ENCODE results near the gene DLGAP4. TPM values are rescaled to one million over a fixed set of nuclear protein-coding genes. Genes with fewer than 3 reads are reported as not detected.

The DLGAP4 gene
- total and polyA plus RNA-seq, 2 of the 8 experiments (the other 6 are each of a cell fraction or from before 2014, with no cell fraction given), result 41.2 to 57.2 TPM

GRCh38 chr20:36528875-36529417, 222.8 kb downstream of the DLGAP4 start:
- Histone ChIP-seq H2BK12ac (ENCODE audit: low read depth, low read length) (no peak overlapping the region), H4K8ac (ENCODE audit: extremely low read depth, insufficient read depth, low read length) (no peak overlapping the region), H2BK20ac (ENCODE audit: low read length) (no peak overlapping the region), H4K20me1 (replicated peaks in 1 of 2; ENCODE audit: control insufficient read depth in 1 of 2, insufficient read depth in 2 of 2, low read length in 2 of 2) (peaks cover 8 to 14% of the 10 kb centered on the region in 2 experiments), H3K23ac (ENCODE audit: insufficient read length) (no peak overlapping the region), H2BK15ac (ENCODE audit: low read length) (no peak overlapping the region), H3K9ac (replicated peaks in 1 of 4; ENCODE audit: extremely low read depth in 1 of 4, low read depth in 3 of 4, low read length in 3 of 4) (no peak overlapping the region), H2AK5ac (ENCODE audit: low read depth, low read length) (no peak overlapping the region), H3K4me1 (replicated peaks in 1 of 4; ENCODE audit: control insufficient read depth in 3 of 4, insufficient read depth in 4 of 4, low read length in 3 of 4) (no peaks in the 10 kb centered on the region), H3K4ac (replicated peaks; ENCODE audit: insufficient read length, low read depth, low read length) (no peak overlapping the region), H3K79me2 (ENCODE audit: control insufficient read depth in 1 of 2, insufficient read depth in 2 of 2, low read length in 2 of 2) (no peaks in the 10 kb centered on the region), H3K36me3 (ENCODE audit: control insufficient read depth in 2 of 4, insufficient read depth in 4 of 4, low read length in 3 of 4) (peaks cover 6 to 29% (median 18%) of the 10 kb centered on the region in 4 experiments), H4K5ac (ENCODE audit: insufficient read length, low read depth, low read length) (no peak overlapping the region), H3K27ac (ENCODE audit: low read depth, low read length) (no peak overlapping the region), H2BK5ac (ENCODE audit: low read depth, low read length) (no peak overlapping the region), H3K27me3 (replicated peaks in 1 of 4; ENCODE audit: control insufficient read depth in 3 of 4, extremely low read depth in 1 of 4, insufficient read depth in 3 of 4, low read length in 3 of 4) (no peaks in the 10 kb centered on the region), H3K18ac (ENCODE audit: extremely low read depth, low read length) (no peak overlapping the region), H3K14ac (ENCODE audit: insufficient read length) (no peak overlapping the region), H3K79me1 (ENCODE audit: low read depth, low read length) (no peaks in the 10 kb centered on the region; the same call in 1 of the 2 replicates), H4K91ac (replicated peaks; ENCODE audit: insufficient read length, low read length) (no peak overlapping the region), H3K56ac (replicated peaks; ENCODE audit: insufficient read length, low read depth, low read length) (no peak overlapping the region), H3K23me2 (ENCODE audit: low read depth, low read length) (no peaks in the 10 kb centered on the region), H3K4me3 (ENCODE audit: extremely low read depth in 1 of 4, insufficient read depth in 2 of 4, low read depth in 3 of 4, low read length in 4 of 4) (no peak overlapping the region), H3K4me2 (ENCODE audit: insufficient read depth in 1 of 2, low read depth in 2 of 2, low read length in 2 of 2) (no peak overlapping the region), H2BK120ac (replicated peaks; ENCODE audit: low read depth, low read length) (no peak overlapping the region), H2AFZ (ENCODE audit: low read length) (no peak overlapping the region), H3K9me3 (ENCODE audit: insufficient read depth in 2 of 2, low read depth in 1 of 2, low read length in 1 of 2) (no peaks in the 10 kb centered on the region)
- DNase-seq (ENCODE audit: low read depth in 1 of 2, low spot score in 2 of 2) (no peak), FAIRE-seq (no peak)
- POLR2A ChIA-PET (ENCODE audit: partially characterized antibody), result interaction anchor here (1.1 to 1.2 kb wide), 2 partner anchors 12 to 21 kb away, joined by 3 to 4 read pairs; no protein-coding TSS in a partner anchor
- CTCF ChIA-PET (ENCODE audit: partially characterized antibody), result interaction anchor here (0.7 to 2.6 kb wide), 5 partner anchors 13 to 129 kb away, joined by 3 to 16 read pairs (median 5); partner anchors contain the start of gene MYL9
- WGBS, 2 experiments (ENCODE audit: extremely low coverage in 1 of 2, insufficient coverage in 1 of 2, insufficient read length in 1 of 2, insufficient replicate concordance in 2 of 2, low coverage in 1 of 2, low lambda C conversion rate in 2 of 2, missing lambda C conversion rate in 1 of 2), result 89% methylated on average over 11 of the region's 14 CpGs; no CpG with 5 or more reads in 1 of the 2 experiments
- no peak for TF ChIP-seq SP2 (IDR thresholded peaks at IDR 0.05; ENCODE audit: low read length)

Measured in H1 (cell line).